Measurements from ENCODE around the gene GTPBP6.
"Not testable (repeated sequence)": the region's sequence is repeated elsewhere in the genome, so short reads cannot be mapped to it uniquely, and the experiment has no call there.

The GTPBP6 gene

DNA sequence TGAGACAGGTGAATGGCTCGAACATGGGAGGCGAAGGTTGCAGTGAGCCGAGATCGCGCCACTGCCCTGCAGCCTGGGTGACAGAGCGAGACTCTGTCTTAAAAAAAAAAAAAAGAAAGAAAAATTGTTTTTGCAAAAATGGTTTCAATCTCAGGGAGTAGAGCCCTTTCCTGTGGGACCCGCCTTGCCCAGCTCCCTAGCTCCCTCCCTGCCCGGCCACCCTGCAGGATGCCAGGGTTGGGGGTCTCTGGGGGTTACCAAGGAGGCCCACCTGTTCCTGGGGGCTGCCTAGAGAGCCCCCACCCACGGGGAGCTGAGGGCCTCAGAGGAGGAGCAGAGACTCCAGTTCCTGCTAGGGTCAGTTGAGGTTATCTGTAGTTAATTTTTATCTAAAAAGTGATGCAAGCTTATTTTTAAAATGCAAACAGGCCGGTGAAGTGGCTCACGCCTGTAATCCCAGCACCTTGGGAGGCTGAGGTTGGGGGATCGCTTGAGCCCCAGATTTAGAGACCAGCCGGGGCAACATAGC, 56.2 kb downstream of the GTPBP6 start:
- no peak for DNase-seq (ENCODE audit: low read depth)

DNA sequence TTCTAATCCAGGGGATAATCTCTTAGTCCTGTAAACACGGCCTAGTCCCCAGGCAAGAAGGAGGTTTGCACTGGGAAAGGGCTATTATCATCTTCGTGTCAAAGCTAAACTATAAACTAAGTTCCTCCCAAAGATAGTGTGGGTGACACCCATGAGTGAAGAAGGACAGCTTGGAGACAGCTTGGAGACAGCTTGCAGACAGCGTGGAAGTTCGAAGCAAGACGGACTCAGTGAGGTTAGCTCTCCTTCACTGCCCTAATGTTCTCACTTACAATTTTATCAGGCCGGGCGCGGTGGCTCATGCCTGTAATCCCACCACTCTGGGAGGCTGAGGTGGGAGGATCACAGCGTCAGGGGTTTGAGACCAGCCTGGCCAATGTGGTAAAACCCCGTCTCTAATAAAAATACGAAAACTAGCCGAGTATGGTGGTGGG, 56.7 kb downstream of the GTPBP6 start:
- no peak for DNase-seq (ENCODE audit: low read depth)

DNA sequence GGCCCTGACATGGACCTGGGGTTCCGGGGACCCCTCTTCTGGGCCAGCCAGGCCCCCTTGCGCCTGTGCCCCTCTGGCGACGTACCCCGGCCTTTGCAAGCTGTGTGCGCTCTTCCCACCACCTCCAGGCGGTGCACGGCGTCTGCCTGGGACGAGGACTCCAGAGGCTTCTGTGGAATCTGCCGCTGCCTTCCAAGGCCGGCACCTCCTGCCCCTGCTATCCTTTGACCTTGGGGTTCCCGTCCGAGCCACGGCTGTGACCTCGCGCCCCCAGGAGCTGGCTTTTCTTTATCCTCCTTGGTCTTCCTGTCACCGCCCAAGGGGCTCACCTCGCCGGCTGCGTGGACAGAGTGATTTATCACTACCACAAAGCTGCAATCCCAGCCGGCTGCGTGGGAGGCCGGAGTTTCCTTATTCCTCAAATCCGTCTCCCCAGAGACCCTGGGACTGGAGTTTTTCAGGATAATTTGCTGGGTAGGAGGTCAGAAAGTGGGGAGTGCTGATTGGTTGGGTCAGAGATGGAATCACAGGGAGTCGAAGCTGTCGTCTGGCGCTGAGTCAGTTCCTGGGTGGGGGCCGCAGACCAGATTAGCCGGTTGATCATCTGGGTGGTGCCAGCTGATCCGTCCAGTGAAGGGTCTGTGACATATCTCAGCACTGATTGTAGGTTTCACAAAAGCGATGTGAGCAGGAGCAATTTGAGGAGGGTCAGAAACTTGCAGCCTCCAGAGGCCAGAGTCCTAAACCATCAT, 57.3 kb downstream of the GTPBP6 start:
- DNase-seq (ENCODE audit: low read depth), result no peak

DNA sequence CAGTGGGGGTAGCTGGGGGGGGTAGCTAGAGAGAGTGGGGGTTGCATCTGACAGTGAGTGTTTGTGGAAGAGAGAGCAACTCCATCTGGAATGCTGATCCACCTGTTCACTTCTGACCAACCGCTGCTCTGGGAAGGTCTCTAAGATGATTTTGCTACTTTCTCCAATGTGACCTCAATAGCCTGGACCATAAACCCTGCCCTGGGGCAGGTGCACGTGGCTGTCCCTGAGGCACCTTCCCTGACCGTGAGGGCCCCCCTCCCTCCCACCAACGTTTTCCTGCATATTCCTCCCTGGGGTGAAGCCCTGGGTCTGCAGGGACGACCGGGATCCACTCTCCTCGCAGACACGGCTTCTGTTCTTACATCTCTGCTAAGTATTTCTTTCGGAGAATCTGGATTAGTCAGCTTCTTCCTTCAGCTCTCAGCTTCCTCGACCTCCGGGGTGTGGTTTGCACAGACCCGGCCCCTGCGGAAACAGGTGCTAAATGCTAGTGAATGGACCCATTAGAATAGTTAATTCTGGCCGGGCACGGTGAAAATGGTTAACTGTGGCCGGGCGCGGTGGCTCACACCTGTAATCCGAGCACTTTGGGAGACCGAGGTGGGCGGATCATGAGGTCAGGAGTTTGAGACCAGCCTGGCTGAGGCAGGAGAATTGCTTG, 58.8 kb downstream of the GTPBP6 start:
- DNase-seq (ENCODE audit: low read depth), result no peak

DNA sequence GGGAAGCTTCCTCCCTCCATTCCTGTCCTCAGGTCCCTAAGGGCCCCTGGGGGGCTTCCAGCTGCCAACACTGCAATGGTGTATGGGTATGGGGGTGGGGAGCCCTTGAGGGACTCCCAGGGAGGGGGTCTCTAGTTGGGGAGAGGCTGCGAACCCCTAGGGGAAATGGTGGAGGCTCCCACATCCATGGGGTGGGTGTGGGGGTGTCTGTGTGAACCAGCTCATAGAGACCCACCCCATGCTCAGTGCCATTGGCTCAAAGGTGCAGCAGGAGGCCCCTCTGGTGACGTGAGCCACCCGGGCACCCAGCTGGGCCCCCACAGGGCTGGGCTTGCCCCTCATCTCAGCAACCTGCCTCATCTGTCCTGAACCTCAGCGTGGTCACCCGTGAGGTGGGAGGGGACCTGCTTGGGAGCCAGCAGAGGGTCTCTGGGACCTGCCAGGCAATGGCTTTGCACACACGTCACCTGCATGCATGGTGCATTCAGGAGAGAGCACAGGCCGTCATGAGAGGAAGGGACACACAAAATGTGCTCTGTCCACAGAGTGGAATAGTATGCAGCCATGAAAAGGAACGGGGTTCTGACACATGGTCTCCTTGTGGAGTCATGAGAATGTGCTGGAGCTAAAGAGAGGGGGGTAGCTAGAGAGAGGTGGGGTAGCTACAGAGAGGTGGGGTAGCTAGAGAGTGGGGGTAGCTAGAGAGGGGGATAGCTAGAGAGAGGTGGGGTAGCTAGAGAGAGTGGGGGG, 60.1 kb downstream of the GTPBP6 start:
- DNase-seq (ENCODE audit: low read depth), result no peak

DNA sequence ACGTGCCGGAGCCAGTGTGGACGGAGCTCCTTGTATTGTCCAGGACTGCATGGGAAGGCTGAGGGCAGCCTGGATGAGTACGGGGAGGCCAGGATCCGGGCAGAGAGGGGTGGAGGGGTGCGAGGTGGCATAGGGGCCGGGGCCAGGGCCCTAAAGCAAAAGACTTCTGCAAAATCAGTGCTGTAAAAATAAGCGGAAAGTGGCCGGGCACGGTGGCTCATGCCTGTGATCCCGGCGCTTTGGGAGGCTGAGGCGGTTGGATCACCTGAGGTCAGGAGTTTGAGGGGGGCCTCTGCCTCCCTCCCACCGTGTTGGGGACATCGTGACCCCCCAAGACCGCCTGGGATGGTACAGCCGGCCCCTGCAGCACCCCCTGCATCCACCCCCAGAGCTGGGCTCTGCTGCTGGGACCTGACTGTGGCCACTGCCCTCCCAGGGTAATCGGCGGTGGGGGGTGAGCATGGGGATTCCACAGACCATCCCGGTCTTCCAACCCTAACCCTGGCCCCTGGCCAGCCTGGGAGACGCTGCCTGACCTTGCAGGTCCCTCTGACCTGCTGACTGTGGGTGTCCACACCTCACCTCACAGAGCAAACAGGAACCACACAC, 60.8 kb downstream of the GTPBP6 start:
- no peak for DNase-seq (ENCODE audit: low read depth)

DNA sequence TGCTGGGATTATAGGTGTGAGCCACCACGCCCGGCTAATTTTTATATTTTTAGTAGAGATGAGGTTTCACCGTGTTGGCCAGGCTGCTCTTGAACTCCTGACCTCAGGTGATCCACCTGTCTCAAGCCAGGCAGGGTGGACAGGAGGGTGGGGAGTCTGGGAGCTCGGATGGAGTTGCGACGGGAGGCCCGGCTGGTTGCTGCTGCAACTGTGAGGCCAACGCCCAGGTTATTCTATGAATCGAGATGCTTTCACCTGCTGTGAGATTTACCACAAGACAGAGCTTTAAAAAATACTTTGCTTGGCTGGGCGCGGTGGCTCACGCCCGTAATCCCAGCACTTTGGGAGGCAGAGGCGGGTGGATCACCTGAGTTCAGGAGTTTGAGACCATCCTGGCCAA, 61.5 kb downstream of the GTPBP6 start:
- not testable (repeated sequence) for DNase-seq (ENCODE audit: low read depth)

DNA sequence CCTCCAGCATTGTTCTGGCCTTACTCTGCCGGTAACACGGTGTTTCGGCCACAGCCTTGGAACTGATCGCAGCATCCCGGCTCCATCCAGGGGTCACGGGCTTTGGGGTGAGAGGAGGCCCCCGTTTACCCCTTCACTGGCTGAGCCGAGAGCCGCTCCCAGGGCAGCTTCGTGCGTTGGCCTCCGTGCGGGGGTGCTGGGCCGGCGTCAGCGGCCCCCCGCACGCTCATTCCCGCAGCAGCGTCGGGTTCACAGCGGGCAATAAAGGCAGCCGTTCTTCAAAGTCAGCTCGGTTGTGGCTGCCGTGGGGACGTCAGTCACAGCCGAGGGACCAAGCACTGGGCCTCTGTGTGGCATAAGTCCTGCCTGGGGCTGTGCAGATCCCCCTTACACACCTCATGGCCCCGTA, 62.7 kb downstream of the GTPBP6 start:
- DNase-seq (ENCODE audit: low read depth), result no peak

All from stimulated activated CD8-positive, alpha-beta memory T cell treated with anti-CD3 and anti-CD28 coated beads, Interleukin-12 subunit alpha, Interleukin-12 subunit beta, amount 100 ng/mL, for 4 hours (primary cell).